ENCODE data around the gene GALNT3. TPM values are rescaled to one million over a fixed set of nuclear protein-coding genes. Genes with fewer than 3 reads are reported as not detected.

GALNT3 gene
- total and polyA plus RNA-seq, 2 of the 13 experiments (the other 11 are each of a cell fraction or from before 2014, with no cell fraction given): 0.29 to 0.30 TPM

- TF ChIP-seq ZNF232 (CRISPR knock-in tag; IDR thresholded peaks at IDR 0.05; ENCODE audit: borderline replicate concordance) (no peak), FOXK1 (CRISPR knock-in tag; IDR thresholded peaks at IDR 0.05; ENCODE audit: borderline replicate concordance, low read depth) (no peak)
These were observed 95.6 kb downstream of the GALNT3 start (continued) for GRCh38 chr2:165698444-165698884.

- TF ChIP-seq ETS1 (CRISPR knock-in tag; IDR thresholded peaks at IDR 0.05) (no peak), ZBTB38 (CRISPR knock-in tag; IDR thresholded peaks at IDR 0.05) (no peak), POLR2A (IDR thresholded peaks at IDR 0.05; ENCODE audit: insufficient read depth in 1 of 2, low read depth in 2 of 2, low read length in 2 of 2) (no peak), KDM5A (IDR thresholded peaks at IDR 0.05; ENCODE audit: borderline replicate concordance, low read length) (no peak), SP140L (CRISPR knock-in tag; IDR thresholded peaks at IDR 0.05; ENCODE audit: borderline replicate concordance) (no peak), ZFX (CRISPR knock-in tag; IDR thresholded peaks at IDR 0.05; ENCODE audit: low read depth) (no peak), ATF7-NPFF (CRISPR knock-in tag; IDR thresholded peaks at IDR 0.05; ENCODE audit: low read depth) (no peak), MIER3 (CRISPR knock-in tag; IDR thresholded peaks at IDR 0.05; ENCODE audit: borderline replicate concordance) (no peak), ZFP62 (CRISPR knock-in tag; IDR thresholded peaks at IDR 0.05) (no peak), MBD4 (IDR thresholded peaks at IDR 0.05; ENCODE audit: borderline replicate concordance, low read length) (no peak), ZFY (CRISPR knock-in tag; IDR thresholded peaks at IDR 0.05) (no peak), CENPT (CRISPR knock-in tag; IDR thresholded peaks at IDR 0.05; ENCODE audit: low read depth) (no peak), JARID2 (CRISPR knock-in tag; IDR thresholded peaks at IDR 0.05; ENCODE audit: insufficient replicate concordance) (no peak), ZNF280D (CRISPR knock-in tag; IDR thresholded peaks at IDR 0.05) (no peak), HNRNPH1 (optimal IDR thresholded peaks at IDR 0.05; ENCODE audit: low read depth, low read length) (no peak), ZNF333 (CRISPR knock-in tag; IDR thresholded peaks at IDR 0.05; ENCODE audit: borderline replicate concordance) (no peak), FOXA3 (CRISPR knock-in tag; IDR thresholded peaks at IDR 0.05) (no peak)
- Histone ChIP-seq H3K9ac (ENCODE audit: insufficient read depth, low read depth, low read length) (no peak overlapping the region), H3K36me3 (replicated peaks in 1 of 2; ENCODE audit: control insufficient read depth in 1 of 2, insufficient read depth in 2 of 2, low read length in 2 of 2) (no peaks in the 10 kb centered on the region), H3K27ac (ENCODE audit: extremely low read length, insufficient read depth, low read length) (no peak overlapping the region), H3K4me2 (ENCODE audit: low read depth, low read length) (no peak overlapping the region), H3K4me1 (ENCODE audit: insufficient read depth, low read length) (no peaks in the 10 kb centered on the region), H2AFZ (ENCODE audit: low read length) (no peak overlapping the region), H4K20me1 (ENCODE audit: insufficient read depth, low read length) (no peaks in the 10 kb centered on the region), H3K4me3 (replicated peaks in 1 of 3; ENCODE audit: insufficient read depth in 1 of 3, low read depth in 2 of 3, low read length in 3 of 3) (no peak overlapping the region), H3K79me2 (ENCODE audit: insufficient read depth, low read length) (no peaks in the 10 kb centered on the region), H3K27me3 (ENCODE audit: control insufficient read depth in 1 of 2, insufficient read depth in 2 of 2, low read length in 2 of 2) (0 out of 5 replicates have a peak, but pooled peaks cover 0 to 2% of the 10 kb centered on the region in 2 experiments), H3K9me3 (ENCODE audit: low read length) (no peaks in the 10 kb centered on the region)
- ChIA-PET POLR2A (no interaction called here), CTCF (ENCODE audit: low intra/inter-chr PET ratio, low total read pairs) (no interaction called here)
- in situ Hi-C loops (cut with HindIII; ENCODE audit: extremely low pct_ligation_motif_present, low pct_unique_long_range_greater_than_20kb): no loop called here
- intact Hi-C loops (cut with micrococcal nuclease; ENCODE audit: unreplicated experiment): loop anchor here (2.0 to 10.0 kb wide), 2 partner anchors 143 to 297 kb away; no protein-coding TSS in a partner anchor
- ATAC-seq (no peak), DNase-seq (ENCODE audit: low spot score) (no peak), FAIRE-seq (no peak)
- 26% methylated on average over 4 of the region's 4 CpGs for WGBS (ENCODE audit: low lambda C conversion rate)
- no TSS peak for BruUV-seq (replicated peaks)
These were observed 96.2 kb downstream of the GALNT3 start for GRCh38 chr2:165697748-165698443.

Measured in HepG2 (cell line).